GM19452 (cell line): ENCODE data around the gene SLC25A45.

Experiments
- ATAC-seq: cut with Tn5 transposase; IDR thresholded peaks from one replicate; pipeline ENCODE4 v1.9.1; 2021; ENCODE audit not compliant: unreplicated experiment

The SLC25A45 gene

DNA sequence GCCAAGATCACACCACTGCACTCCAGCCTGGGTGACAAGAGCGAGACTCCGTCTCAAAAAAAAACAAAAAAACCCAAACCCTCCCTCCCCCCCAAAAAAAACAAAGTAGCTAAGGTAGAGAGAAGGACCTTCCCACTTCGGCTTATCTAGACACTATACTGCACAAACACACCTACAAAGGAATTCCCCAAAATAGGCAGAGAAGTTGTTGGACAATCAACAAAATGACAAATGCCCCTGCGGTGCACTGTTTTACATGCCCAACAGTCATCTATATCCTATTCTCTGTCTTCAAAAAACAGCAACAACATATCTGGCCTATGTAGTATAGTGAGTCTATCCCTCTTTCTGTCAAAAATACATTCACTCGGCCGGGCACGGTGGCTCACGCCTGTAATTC lies 55.4 kb downstream of the SLC25A45 start:
- ATAC-seq: no peak

DNA sequence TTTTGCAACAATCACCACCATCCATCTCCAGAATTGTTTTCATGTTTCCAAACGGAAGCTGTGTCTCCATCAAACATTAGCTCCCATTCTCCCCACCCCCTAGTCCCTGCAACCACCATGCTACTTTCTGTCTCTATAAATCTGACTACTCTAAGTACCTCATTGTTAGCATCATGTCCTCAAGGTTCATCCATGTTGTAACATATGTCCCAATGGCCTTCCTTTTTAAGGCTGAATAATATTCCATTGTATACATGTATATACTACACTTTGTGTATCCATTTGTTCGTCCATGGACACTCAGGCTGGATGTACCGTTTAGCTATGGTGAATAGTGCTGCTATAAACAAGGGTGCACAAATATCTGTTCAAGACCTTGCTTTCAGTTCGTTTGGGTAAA lies 57.0 kb downstream of the SLC25A45 start:
- ATAC-seq: no peak
